Activated CD8-positive, alpha-beta memory T cell treated with anti-CD3 and anti-CD28 coated beads, Interleukin-2, amount 50 U/mL, for 4 hours (primary cell): ENCODE measurements around the gene PTH2.

ENCODE experiments used
- DNase-seq: peaks from one replicate; pipeline ENCODE4 v3.0.0-alpha.2; 2020

Gene PTH2

GRCh38 chr19:49430678-49431329 lies 7.6 kb upstream of the PTH2 start:
- no peak for DNase-seq

- no peak for DNase-seq
Measured at GRCh38 chr19:49430172-49430677, 7.0 kb upstream of the PTH2 start.

- no peak for DNase-seq
Measured at GRCh38 chr19:49428547-49429451, 5.6 kb upstream of the PTH2 start.

- DNase-seq = peak; percentile 40
Measured at GRCh38 chr19:49427855-49428546, 4.8 kb upstream of the PTH2 start.

- no peak for DNase-seq
Measured at GRCh38 chr19:49427339-49427738, 4.1 kb upstream of the PTH2 start.

GRCh38 chr19:49425922-49426592 lies 2.8 kb upstream of the PTH2 start:
- DNase-seq = no peak

GRCh38 chr19:49425178-49425577 lies 1.9 kb upstream of the PTH2 start, which contains the start of gene GFY:
Gene GFY (plus strand): TSS chr19:49425388. CDS start chr19:49426431, 1,043 bp downstream.
- DNase-seq = no peak

GRCh38 chr19:49423985-49424303 lies 703 bp upstream of the PTH2 start:
- DNase-seq = no peak

GRCh38 chr19:49422407-49423070 lies 702 bp downstream of the PTH2 start:
- peak; percentile 41 for DNase-seq

GRCh38 chr19:49421878-49422202 lies 1.4 kb downstream of the PTH2 start:
- no peak for DNase-seq

- DNase-seq = no peak
Measured at GRCh38 chr19:49421039-49421877, 2.0 kb downstream of the PTH2 start.

- DNase-seq = no peak
Measured at GRCh38 chr19:49420227-49420626, 3.0 kb downstream of the PTH2 start.

GRCh38 chr19:49419173-49419572 lies 4.1 kb downstream of the PTH2 start:
- DNase-seq = no peak

- no peak for DNase-seq
Measured at GRCh38 chr19:49418511-49418910, 4.7 kb downstream of the PTH2 start.

- DNase-seq = no peak
Measured at GRCh38 chr19:49417088-49417487, 6.2 kb downstream of the PTH2 start.

GRCh38 chr19:49415810-49416200 lies 7.4 kb downstream of the PTH2 start:
- DNase-seq = no peak

- no peak for DNase-seq
Measured at GRCh38 chr19:49415102-49415809, 8.0 kb downstream of the PTH2 start.

- DNase-seq = no peak
Measured at GRCh38 chr19:49414256-49414655, 9.0 kb downstream of the PTH2 start.

- no peak for DNase-seq
Measured at GRCh38 chr19:49413348-49413747, 9.9 kb downstream of the PTH2 start.

- no peak for DNase-seq
Measured at GRCh38 chr19:49411681-49412326, 11.4 kb downstream of the PTH2 start.
